ENCODE measurements around the gene SASS6. TPM values are rescaled to one million over a fixed set of nuclear protein-coding genes. Genes with fewer than 3 reads are reported as not detected.

The SASS6 gene
- total RNA-seq, 2 donors from 2014 or later, result 8.8 to 15.3 TPM

- no peaks in the 10 kb centered on the region for H3K27me3 ChIP-seq (ENCODE audit: control insufficient read depth, insufficient read depth, low read length, poor library complexity, severe bottlenecking)
- H3K27ac ChIP-seq (ENCODE audit: low read depth, low read length), result no peak overlapping the region
- Mint-ChIP-seq H3K4me1 (no peaks in the 10 kb centered on the region), H3K4me3 (no peak overlapping the region), H3K27me3 (ENCODE audit: insufficient read depth) (no peaks in the 10 kb centered on the region), H3K27ac (no peak overlapping the region), H3K36me3 (ENCODE audit: low read depth) (peaks cover 29% of the 10 kb centered on the region), H3K9me3 (no peaks in the 10 kb centered on the region)
- no peaks in the 10 kb centered on the region for H3K4me1 ChIP-seq (ENCODE audit: control insufficient read depth, insufficient read depth, low read length)
- DNase-seq, result no peak
- no peak for TF ChIP-seq CTCF (conservative IDR thresholded peaks at IDR 0.05)
- no peaks in the 10 kb centered on the region for H3K9me3 ChIP-seq (ENCODE audit: control insufficient read depth, low read length)
- WGBS, 2 experiments (ENCODE audit: insufficient coverage in 1 of 2, insufficient read length in 1 of 2), result 93% methylated on average over 2 of the region's 2 CpGs; no CpG with 5 or more reads in 1 of the 2 experiments
- no peak overlapping the region for H3K9ac ChIP-seq (ENCODE audit: extremely low read depth, low read length, poor library complexity, severe bottlenecking)
- H3K36me3 ChIP-seq (ENCODE audit: control insufficient read depth, insufficient read depth, low read length), result peaks cover 51% of the 10 kb centered on the region
- no peak overlapping the region for H3K4me3 ChIP-seq (ENCODE audit: low read length)
Observed at GRCh38 chr1:100137602-100138001, 4.9 kb upstream of the SASS6 start.

- peaks cover 13% of the 10 kb centered on the region for H3K36me3 Mint-ChIP-seq (ENCODE audit: low read depth)
- no peaks in the 10 kb centered on the region for H3K9me3 ChIP-seq (ENCODE audit: control insufficient read depth, low read length)
- no peak for TF ChIP-seq CTCF (conservative IDR thresholded peaks at IDR 0.05)
- no peak overlapping the region for H3K27ac ChIP-seq (ENCODE audit: low read depth, low read length)
- H3K36me3 ChIP-seq (ENCODE audit: control insufficient read depth, insufficient read depth, low read length), result peaks cover 27% of the 10 kb centered on the region
- WGBS, 2 experiments (ENCODE audit: insufficient coverage in 1 of 2, insufficient read length in 1 of 2), result 89 to 100% methylated on average over 3 of the region's 3 CpGs
- no peaks in the 10 kb centered on the region for H3K9me3 Mint-ChIP-seq
- no peak overlapping the region for H3K27ac Mint-ChIP-seq
- no peak overlapping the region for H3K4me3 ChIP-seq (ENCODE audit: low read length)
- no peaks in the 10 kb centered on the region for H3K27me3 ChIP-seq (ENCODE audit: control insufficient read depth, insufficient read depth, low read length, poor library complexity, severe bottlenecking)
- H3K4me1 ChIP-seq (ENCODE audit: control insufficient read depth, insufficient read depth, low read length), result no peaks in the 10 kb centered on the region
- H3K4me3 Mint-ChIP-seq, result no peak overlapping the region
- H3K4me1 Mint-ChIP-seq, result peaks cover 7% of the 10 kb centered on the region
- H3K27me3 Mint-ChIP-seq (ENCODE audit: insufficient read depth), result no peaks in the 10 kb centered on the region
- no peak overlapping the region for H3K9ac ChIP-seq (ENCODE audit: extremely low read depth, low read length, poor library complexity, severe bottlenecking)
- no peak for DNase-seq
Observed at GRCh38 chr1:100134872-100135271, 2.1 kb upstream of the SASS6 start.

GRCh38 chr1:100131623-100132022 lies 1.1 kb downstream of the SASS6 start:
- H3K4me3 Mint-ChIP-seq, result peak overlapping the region; percentile 91
- no peaks in the 10 kb centered on the region for H3K27me3 Mint-ChIP-seq (ENCODE audit: insufficient read depth)
- WGBS, 2 experiments (ENCODE audit: insufficient coverage in 1 of 2, insufficient read length in 1 of 2), result 77 to 86% methylated on average over 2 to 8 of the region's 8 CpGs
- no peak for DNase-seq
- Histone ChIP-seq H3K9ac (ENCODE audit: extremely low read depth, low read length, poor library complexity, severe bottlenecking) (peak overlapping the region; percentile 76), H3K27ac (ENCODE audit: low read depth, low read length) (no peak overlapping the region), H3K9me3 (ENCODE audit: control insufficient read depth, low read length) (no peaks in the 10 kb centered on the region), H3K36me3 (ENCODE audit: control insufficient read depth, insufficient read depth, low read length) (peaks cover 2% of the 10 kb centered on the region), H3K4me1 (ENCODE audit: control insufficient read depth, insufficient read depth, low read length) (no peaks in the 10 kb centered on the region), H3K27me3 (ENCODE audit: control insufficient read depth, insufficient read depth, low read length, poor library complexity, severe bottlenecking) (no peaks in the 10 kb centered on the region), H3K4me3 (ENCODE audit: low read length) (peak overlapping the region; percentile 95)
- H3K36me3 Mint-ChIP-seq (ENCODE audit: low read depth), result peaks cover 1% of the 10 kb centered on the region
- peaks cover 7% of the 10 kb centered on the region for H3K4me1 Mint-ChIP-seq
- no peak for TF ChIP-seq CTCF (conservative IDR thresholded peaks at IDR 0.05)
- H3K27ac Mint-ChIP-seq, result peak overlapping the region; percentile 98
- H3K9me3 Mint-ChIP-seq, result no peaks in the 10 kb centered on the region

Measured in endodermal cell (in vitro differentiated cells).